KG1 (cell line): Measurements from ENCODE around the gene STX1A.
"Not testable (repeated sequence)": the region's sequence is repeated elsewhere in the genome, so short reads cannot be mapped to it uniquely, and the experiment has no call there.

Experiments
- DNase-seq: peaks from one replicate; lab custom pipeline; 2025; lab: John Stamatoyannopoulos, UW

The STX1A gene

DNA sequence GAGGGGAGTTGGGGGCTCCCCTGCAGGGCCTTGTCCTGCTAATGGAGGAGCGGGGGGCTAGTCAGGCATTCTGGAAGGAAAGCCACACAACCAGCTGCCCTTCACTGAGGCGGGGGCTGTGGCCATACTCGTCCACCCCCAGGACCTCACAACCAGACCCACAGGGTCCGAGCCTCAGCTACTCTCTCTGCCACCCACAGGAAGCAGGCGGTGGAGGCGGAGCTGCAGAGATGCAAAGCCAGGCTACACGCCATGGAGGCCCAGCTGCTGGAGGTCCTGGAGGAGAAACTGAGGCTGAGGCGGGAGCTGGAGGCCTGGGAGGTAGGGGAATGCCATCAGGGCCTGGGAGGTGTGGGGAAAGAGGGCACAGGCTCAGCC is 16.0 kb upstream of the STX1A start:
- DNase-seq, result no peak

- DNase-seq, result peak; percentile 85
Observed at GRCh38 chr7:73734619-73735527, 15.4 kb upstream of the STX1A start.

GRCh38 chr7:73732397-73732796 is 12.9 kb upstream of the STX1A start:
- DNase-seq, result no peak

GRCh38 chr7:73730485-73730884 is 11.0 kb upstream of the STX1A start:
- no peak for DNase-seq

GRCh38 chr7:73728551-73728950 is 9.1 kb upstream of the STX1A start:
- DNase-seq, result no peak

GRCh38 chr7:73727952-73728351 is 8.5 kb upstream of the STX1A start:
- DNase-seq, result no peak

DNA sequence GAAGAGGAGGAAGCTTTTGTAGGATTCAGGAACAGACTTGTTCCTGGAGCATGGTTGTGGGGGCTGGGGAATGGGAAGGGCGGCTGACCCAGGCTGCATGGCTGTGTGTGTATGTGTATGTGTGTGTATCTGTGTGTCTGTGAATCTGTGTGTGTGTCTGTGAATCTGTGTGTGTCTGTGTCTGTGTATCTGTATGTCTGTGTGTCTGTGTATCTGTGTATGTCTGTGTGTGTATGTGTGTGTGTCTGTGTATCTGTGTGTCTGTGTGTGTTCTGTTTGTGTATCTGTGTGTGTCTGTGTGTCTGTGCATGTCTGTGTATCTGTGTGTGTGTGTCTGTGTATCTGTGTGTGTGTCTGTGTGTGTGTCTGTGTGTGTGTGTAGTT is 6.6 kb upstream of the STX1A start:
- DNase-seq, result no peak

DNA sequence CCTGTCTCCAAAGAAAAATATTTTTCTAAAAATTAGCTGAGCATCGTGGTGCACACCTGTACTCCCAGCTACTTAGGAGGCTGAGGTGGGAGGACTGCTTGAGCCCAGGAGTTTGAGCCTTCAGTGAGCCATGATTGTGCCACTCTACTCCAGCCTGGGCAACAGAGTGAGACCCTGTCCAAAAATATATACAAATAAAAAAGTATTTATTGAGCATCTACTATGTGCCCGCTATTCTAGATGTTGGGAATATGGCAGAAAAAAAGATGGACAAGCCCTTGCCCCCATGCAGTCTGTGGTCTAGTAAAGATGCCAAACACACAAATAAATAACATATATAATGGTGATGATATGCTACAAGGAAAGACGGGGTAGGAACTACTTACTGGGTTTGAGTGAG is 4.3 kb upstream of the STX1A start:
- DNase-seq, result no peak

DNA sequence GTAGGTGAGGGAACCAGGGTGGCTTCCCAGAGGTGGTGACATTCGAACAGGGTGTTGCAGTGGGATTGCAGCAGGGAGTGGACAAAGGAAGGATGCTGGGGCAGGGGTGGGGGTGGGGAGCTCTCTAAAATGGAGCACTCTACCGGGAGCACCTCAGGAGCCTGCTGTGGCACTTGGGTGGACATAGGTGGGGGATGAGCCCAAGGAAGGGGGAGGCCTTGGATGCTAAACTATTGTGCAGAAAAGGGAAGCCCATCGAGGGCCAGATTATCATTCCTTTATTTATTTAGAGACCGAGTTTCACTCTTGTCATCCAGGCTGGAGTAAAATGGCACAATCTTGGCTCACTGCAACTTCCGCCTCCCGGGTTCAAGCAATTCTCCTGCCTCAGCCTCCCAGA is 3.3 kb upstream of the STX1A start:
- DNase-seq, result no peak

- not testable (repeated sequence) for DNase-seq
Observed at GRCh38 chr7:73722182-73722581, 2.7 kb upstream of the STX1A start.

DNA sequence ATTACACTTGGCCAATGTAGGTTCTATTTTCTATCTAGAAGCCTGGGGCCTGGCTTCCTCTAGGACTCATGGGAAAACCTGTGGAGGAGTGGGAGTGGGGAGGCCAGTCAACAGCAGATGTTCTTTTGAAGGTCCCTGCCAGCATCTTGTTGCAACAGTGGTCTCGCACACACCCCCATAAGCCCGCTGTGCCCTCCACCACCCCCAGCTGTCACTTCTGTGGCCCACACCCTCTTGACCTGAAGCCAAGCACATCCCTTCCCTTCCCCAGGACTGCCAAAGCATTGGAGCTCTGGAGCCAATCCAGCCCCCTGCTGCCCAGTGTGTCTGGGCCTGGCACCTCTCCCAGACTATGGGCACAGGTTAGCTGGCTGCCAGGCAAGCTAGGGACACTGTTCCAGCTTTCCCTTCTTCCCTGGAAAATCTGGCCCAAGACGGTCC is 1.9 kb upstream of the STX1A start:
- DNase-seq, result no peak

DNA sequence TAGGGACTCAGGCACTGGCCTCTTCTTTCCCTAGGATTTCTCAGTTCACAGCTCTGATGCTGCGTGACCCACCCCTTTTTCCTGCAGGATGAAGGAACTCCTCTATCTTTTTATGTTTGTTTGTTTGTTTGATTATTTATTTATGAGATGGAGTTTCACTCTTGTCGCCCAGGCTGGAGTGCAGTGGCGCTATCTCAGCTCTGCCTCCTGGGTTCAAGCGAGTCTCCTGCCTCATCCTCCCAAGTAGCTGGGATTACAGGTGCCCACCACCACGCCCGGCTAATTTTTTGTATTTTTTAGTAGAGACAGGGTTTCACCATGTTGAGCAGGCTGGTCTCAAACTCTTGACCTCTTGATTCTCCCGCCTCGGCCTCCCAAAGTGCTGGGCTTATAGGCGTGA is 974 bp upstream of the STX1A start:
- DNase-seq, result not testable (repeated sequence)

DNA sequence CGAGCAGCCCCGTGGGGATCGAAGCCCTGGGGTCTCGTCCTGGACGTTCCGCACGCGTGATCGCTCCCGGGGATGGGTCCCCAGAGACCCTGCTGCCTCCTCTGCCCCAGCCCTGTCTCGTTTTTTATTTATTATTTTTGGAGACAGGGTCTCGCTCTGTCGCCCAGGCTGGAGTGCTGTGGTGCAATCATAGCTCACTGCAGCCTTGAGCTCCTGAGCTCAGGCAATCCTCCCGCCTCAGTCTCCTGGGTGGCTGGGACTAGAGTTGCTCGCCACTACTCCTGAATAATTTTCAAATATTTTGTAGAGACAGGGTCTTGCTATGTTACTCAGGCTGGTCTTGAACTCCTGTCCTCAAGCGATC is 319 bp upstream of the STX1A start:
- no peak for DNase-seq

DNA sequence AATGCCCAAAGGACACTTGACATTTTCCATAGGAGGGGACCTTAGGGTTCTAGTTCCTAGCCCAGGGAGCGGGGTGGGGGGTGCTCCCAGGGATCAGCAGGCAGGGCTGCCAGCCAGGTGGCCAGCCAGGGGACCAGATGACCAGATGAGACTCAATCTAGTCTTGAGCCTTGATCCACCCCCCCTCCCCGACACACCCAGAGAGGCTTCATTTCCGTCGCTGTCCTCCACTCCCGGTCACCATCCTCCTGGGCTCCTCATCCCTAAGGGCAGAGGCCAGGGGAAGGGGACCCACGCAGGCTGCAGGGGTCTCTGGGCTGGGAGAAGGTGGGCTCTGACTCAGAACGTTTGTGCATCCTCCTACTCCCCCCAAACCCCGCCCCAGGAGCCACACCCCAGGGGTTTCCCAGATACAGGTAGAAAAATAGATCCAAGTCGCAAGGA is 1.0 kb downstream of the STX1A start:
- no peak for DNase-seq

DNA sequence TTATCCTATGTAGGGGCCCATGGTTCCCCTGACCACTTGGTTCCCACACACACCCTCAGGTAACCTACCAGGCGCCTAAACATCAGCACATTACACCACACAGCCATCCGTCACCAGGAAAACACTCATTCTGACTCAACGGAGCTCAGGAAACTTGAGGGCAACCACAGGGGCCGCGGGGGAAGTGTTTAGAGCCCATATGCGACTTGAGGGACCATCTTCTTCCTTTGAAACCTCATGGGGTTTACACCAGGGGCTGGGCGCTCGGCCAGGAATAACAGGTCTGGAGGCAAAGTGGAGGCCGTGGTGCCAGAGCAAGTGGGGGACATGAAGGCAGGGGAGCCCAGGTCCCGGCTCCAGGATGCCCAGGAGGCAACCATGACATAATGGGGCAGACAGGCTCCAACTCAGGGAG is 1.5 kb downstream of the STX1A start:
- peak; percentile 83 for DNase-seq

GRCh38 chr7:73717025-73717807 is 2.3 kb downstream of the STX1A start:
- no peak for DNase-seq

GRCh38 chr7:73716318-73716890 is 3.1 kb downstream of the STX1A start:
- DNase-seq, result no peak

DNA sequence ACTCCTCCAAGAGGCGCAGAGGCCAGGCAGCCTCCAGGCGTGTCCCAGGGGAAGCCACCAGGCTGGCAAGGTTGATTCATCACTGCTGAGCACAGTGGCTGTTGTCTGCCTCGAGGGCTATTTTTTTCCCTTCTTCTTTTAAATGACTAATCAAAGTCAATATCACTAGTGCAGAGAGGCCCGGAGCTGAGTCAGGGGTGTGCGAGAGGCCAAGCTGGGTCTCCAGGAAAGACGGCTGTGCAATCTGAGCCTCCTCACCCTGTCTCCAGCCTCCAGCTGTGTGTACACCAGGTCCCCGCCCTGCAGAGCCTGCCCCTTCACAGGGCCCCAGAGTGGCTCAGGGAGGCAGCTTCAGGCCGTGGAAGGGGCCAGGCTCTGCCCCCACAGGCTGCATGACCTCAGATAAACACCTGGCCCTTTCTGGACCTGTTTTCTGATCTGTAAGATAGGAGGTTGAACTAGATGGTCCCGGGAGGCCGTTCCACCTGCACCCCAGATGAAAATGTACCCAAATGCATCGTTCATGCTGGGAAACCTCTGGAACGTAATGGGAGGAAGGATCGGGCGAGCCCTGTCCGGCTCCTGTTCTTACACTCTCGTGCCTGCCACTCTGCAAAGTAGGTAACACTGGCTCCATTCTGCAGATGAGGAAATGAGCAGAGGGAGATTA is 3.7 kb downstream of the STX1A start:
- DNase-seq, result no peak

- DNase-seq, result not testable (repeated sequence)
Observed at GRCh38 chr7:73713319-73713718, 6.2 kb downstream of the STX1A start.

GRCh38 chr7:73712773-73713172 is 6.7 kb downstream of the STX1A start:
- no peak for DNase-seq

DNA sequence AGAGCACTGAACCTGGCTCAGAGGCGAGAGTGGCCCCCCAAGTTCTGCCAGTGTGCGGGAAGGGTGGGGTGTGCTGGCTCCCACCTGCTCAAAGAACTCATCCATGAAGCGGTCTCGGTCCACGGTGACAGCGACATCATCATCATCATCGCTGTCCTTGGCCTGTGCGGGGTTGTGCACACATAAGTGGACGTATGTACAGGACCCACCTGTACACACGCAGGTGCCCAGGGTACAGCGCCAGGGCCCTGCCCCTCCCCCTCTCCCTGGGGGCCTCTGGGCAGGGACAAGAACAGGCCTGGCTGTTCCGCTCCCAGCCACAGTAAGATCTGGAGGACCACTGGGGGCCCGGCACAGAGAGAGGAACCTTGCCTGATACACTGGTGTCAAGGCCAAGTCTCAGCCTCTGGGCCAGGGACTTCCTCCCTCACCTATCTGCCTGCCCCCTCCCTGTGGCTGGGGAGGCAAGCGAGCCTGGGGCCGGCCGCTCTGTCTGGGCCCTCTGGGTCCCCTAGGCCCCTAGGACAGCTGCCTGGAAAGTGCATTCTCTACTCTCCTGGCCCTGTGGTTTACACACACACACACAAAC is 10.4 kb downstream of the STX1A start:
- no peak for DNase-seq
